ENCODE data around the gene TUBB4A. TPM values are rescaled to one million over a fixed set of nuclear protein-coding genes. Genes with fewer than 3 reads are reported as not detected.

Gene TUBB4A
- total RNA-seq, 4 donors from 2014 or later: 2.1 to 13.9 (median 3.4) TPM

GRCh38 chr19:6455924-6456323, 46.2 kb downstream of the TUBB4A start:
- TF ChIP-seq POLR2AphosphoS5 (IDR thresholded peaks at IDR 0.05) (no peak), CTCF (IDR thresholded peaks at IDR 0.05) (no peak), EP300 (IDR thresholded peaks at IDR 0.05) (no peak), POLR2A (IDR thresholded peaks at IDR 0.05) (no peak)
- peaks cover 26% of the 10 kb centered on the region for H3K4me1 ChIP-seq
- 98% methylated on average over 15 of the region's 15 CpGs for WGBS
- H3K4me3 ChIP-seq: no peak overlapping the region
- H3K27ac ChIP-seq: no peak overlapping the region
- H3K36me3 ChIP-seq: peaks cover 38% of the 10 kb centered on the region
- no peaks in the 10 kb centered on the region for H3K27me3 ChIP-seq
- no peak for DNase-seq (ENCODE audit: low spot score in 2 of 2)
- H3K9me3 ChIP-seq: no peaks in the 10 kb centered on the region

GRCh38 chr19:6453951-6454565, 48.1 kb downstream of the TUBB4A start:
- Histone ChIP-seq H3K9me3 (no peaks in the 10 kb centered on the region), H3K36me3 (peaks cover 41% of the 10 kb centered on the region), H3K4me1 (peaks cover 12% of the 10 kb centered on the region), H3K27ac (no peak overlapping the region), H3K4me3 (no peak overlapping the region), H3K27me3 (no peaks in the 10 kb centered on the region)
- 96% methylated on average over 11 of the region's 11 CpGs for WGBS
- TF ChIP-seq POLR2A (IDR thresholded peaks at IDR 0.05) (no peak), POLR2AphosphoS5 (IDR thresholded peaks at IDR 0.05) (no peak), CTCF (IDR thresholded peaks at IDR 0.05) (no peak), EP300 (IDR thresholded peaks at IDR 0.05) (no peak)
- DNase-seq (ENCODE audit: low spot score in 2 of 2): no peak

- TF ChIP-seq POLR2AphosphoS5 (IDR thresholded peaks at IDR 0.05) (no peak), EP300 (IDR thresholded peaks at IDR 0.05) (no peak), POLR2A (IDR thresholded peaks at IDR 0.05) (no peak), CTCF (IDR thresholded peaks at IDR 0.05) (no peak)
- no peak overlapping the region for H3K27ac ChIP-seq
- WGBS: 96% methylated on average over 2 of the region's 2 CpGs
- peaks cover 41% of the 10 kb centered on the region for H3K36me3 ChIP-seq
- no peaks in the 10 kb centered on the region for H3K9me3 ChIP-seq
- no peak overlapping the region for H3K4me3 ChIP-seq
- no peak for DNase-seq (ENCODE audit: low spot score in 2 of 2)
- H3K4me1 ChIP-seq: peaks cover under 1% of the 10 kb centered on the region
- H3K27me3 ChIP-seq: no peaks in the 10 kb centered on the region
Measured at GRCh38 chr19:6452899-6453298, 49.2 kb downstream of the TUBB4A start.

- Histone ChIP-seq H3K36me3 (peaks cover 41% of the 10 kb centered on the region), H3K9me3 (no peaks in the 10 kb centered on the region), H3K4me3 (no peak overlapping the region), H3K27ac (no peak overlapping the region), H3K4me1 (no peaks in the 10 kb centered on the region), H3K27me3 (no peaks in the 10 kb centered on the region)
- no peak for DNase-seq (ENCODE audit: low spot score in 2 of 2)
- WGBS: 94% methylated on average over 19 of the region's 19 CpGs
- TF ChIP-seq CTCF (IDR thresholded peaks at IDR 0.05) (no peak), EP300 (IDR thresholded peaks at IDR 0.05) (no peak), POLR2A (IDR thresholded peaks at IDR 0.05) (no peak), POLR2AphosphoS5 (IDR thresholded peaks at IDR 0.05) (no peak)
Measured at GRCh38 chr19:6452223-6452614, 49.9 kb downstream of the TUBB4A start.

- DNase-seq (ENCODE audit: low spot score in 2 of 2): no peak
- 86% methylated on average over 7 of the region's 7 CpGs for WGBS
- H3K4me3 ChIP-seq: no peak overlapping the region
- no peak for TF ChIP-seq POLR2A (IDR thresholded peaks at IDR 0.05)
- no peaks in the 10 kb centered on the region for H3K27me3 ChIP-seq
- H3K4me1 ChIP-seq: no peaks in the 10 kb centered on the region
- H3K9me3 ChIP-seq: no peaks in the 10 kb centered on the region
- H3K27ac ChIP-seq: no peak overlapping the region
- H3K36me3 ChIP-seq: peaks cover 46% of the 10 kb centered on the region
Measured at GRCh38 chr19:6451583-6452222, 50.4 kb downstream of the TUBB4A start.
